Renal cortical epithelial cell (primary cell): Measurements from ENCODE around the gene ATMIN. TPM values are rescaled to one million over a fixed set of nuclear protein-coding genes. Genes with fewer than 3 reads are reported as not detected.

Experiments
- DNase-seq: peaks from one replicate; pipeline ENCODE4 v3.0.0-alpha.2; 2011; ENCODE audit warnings: low read depth
- total RNA-seq: library from RNA; depleted of rRNA; stranded (reverse); fragments of >200 nt; gene quantifications from 2 replicates; pipeline ENCODE4 v1.2.3, GENCODE V29; 2014

Gene ATMIN
- total RNA-seq, 1 donor from 2014 or later: 55.4 TPM

GRCh38 chr16:81005610-81006161, 30.0 kb upstream of the ATMIN start:
- DNase-seq: peak; percentile 28

DNA sequence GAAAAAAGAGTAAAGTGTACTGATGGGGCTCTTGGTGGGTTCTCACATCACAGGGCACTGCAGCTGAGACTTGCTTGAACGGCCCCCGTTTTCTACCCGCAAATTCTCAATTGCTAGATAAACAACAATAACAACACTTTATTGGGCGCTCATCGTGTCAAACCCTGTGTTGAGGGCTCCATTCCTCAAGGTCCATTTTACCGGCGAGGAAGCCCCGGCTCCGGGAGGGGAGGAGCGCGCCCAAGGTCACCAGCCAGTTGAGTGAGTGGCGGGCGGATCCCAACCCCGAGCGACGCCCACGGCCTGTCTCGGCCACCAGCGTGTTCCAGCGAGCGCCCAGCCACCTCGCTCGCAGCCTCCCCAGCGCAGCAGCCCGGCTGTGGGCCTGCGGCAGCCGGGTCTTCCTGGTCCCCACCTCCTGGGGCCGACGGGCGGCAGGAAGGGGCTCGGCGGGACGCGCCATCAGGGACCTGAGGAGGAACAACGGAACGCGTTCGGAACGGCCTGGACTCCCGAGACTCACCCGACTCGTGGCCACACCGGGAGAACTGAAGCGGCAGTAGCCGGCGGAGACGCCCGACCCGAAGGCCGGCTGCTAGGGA, 29.3 kb upstream of the ATMIN start:
- no peak for DNase-seq

- DNase-seq: peak; percentile 95
Observed at GRCh38 chr16:81006813-81007695, 28.6 kb upstream of the ATMIN start, which contains the start of the genes CENPN and CMC2. Gene CENPN (plus strand): TSS chr16:81007214. CDS start chr16:81011940, 4,726 bp downstream. Gene CMC2 (minus strand): TSS chr16:81006885. CDS start chr16:80997394, 9,491 bp downstream.

DNA sequence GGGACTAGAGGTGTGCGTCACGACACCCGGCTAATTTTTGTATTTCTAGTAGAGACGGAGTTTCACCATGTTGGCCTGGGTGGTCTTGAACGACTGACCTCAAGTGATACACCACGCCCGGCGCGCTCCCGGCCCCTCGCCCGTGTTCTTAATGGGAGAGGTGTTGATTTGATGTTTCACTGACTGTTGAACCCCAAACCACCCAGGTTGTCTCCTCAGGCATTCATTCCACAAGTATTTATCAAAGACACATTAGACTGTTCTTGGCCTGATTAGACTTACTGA, 27.2 kb upstream of the ATMIN start:
- no peak for DNase-seq

DNA sequence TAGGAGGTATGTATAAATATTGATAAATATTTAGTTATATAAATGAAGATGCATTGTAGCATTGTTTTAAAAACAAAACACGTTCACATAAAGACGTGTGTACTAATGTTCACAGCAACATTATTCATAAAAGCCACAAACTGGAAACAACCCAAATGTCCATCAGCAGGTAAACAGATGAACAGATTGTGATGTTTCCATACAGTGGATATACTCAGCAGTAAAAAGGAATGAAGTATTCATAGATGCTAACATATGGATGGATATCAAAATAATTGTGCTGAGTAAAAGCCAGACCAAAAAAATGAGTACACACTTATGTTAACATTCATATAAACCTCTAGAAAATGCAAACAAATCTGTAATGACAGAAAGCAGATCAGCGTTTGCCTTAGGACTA, 22.7 kb upstream of the ATMIN start:
- no peak for DNase-seq

DNA sequence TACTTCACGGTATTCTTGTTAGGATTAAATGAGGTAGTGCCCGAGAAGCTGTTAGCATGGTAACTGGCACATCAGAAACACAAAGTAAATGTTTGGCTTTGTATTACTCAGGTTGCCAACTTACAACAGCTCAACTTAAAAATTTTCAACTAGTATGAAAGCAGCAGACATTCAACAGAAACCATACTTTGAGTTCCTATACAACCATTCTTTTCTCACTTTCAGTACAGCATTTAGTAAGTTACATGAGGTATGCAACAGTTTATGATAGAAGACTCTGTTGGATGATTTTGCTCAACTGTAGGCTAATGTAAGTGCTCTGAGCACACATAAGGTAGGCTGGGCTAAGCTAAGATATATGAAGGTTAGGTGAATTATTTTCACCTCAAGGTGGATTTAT, 21.0 kb upstream of the ATMIN start:
- DNase-seq: no peak

GRCh38 chr16:81018496-81018895, 17.1 kb upstream of the ATMIN start:
- no peak for DNase-seq

- DNase-seq: no peak
Observed at GRCh38 chr16:81026429-81026828, 9.2 kb upstream of the ATMIN start.

- no peak for DNase-seq
Observed at GRCh38 chr16:81029930-81030604, 5.6 kb upstream of the ATMIN start.

DNA sequence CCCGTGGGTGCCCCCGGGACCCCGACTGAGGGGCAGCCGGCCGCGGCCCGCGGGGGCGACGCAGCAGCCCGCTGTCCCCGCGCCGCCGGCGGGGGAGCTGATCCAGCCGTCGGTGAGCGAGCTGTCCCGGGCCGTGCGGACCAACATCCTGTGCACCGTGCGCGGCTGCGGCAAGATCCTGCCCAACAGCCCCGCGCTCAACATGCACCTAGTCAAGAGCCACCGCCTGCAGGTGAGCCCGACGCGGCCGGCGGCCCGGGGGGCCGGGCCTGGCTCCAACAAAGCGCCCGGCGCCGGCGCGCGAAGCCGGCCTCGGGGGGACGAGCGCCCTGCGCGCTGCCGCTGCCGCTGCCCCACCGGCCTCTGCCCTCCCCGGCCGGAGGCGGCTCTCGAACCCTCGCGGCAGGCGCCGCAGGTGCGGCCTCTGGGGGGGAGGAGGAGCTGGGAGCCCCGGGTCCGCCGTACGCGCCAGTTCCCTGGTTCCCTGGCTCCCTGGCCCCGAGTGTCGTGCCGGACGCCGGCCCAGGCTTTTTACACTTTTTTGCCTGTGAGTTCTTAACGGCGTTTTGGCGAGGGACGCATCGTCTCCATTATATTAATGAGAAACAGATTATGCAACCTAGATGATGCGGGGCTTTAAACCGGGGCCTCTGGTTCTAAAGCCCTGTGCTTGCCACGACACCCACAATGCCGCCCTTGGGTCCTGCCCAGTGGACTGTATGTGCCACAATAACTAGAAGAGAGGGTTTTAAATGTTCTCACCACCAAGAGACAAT, 521 bp downstream of the ATMIN start:
- peak; percentile 7 for DNase-seq

DNA sequence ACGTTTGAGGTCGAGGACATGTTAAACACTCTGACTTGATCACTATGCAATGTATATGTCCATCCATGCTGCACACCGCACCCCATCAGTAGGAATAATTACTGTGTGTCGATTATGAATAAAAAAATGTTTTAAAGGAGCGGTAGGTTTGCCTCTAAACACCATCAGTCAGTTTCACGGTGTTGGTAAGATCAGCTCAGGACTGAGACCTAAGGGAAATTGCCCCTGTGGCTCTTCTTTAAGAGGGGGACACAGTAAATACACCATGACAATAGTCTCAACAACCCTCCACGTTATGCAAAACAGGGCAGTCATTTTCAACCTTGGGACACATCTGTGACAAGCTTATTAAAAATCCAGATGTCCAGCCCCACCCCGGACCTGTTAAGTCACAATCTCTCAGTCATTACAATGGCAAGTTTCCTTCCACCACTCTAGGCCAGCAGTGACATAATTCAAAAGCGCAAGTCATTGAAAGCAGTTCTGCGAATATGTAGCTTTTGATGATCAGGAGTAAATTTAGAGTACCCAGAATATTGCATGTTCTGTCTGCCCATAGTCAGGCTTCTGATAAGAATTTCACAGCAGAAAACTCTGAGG, 1.2 kb downstream of the ATMIN start:
- DNase-seq: no peak

DNA sequence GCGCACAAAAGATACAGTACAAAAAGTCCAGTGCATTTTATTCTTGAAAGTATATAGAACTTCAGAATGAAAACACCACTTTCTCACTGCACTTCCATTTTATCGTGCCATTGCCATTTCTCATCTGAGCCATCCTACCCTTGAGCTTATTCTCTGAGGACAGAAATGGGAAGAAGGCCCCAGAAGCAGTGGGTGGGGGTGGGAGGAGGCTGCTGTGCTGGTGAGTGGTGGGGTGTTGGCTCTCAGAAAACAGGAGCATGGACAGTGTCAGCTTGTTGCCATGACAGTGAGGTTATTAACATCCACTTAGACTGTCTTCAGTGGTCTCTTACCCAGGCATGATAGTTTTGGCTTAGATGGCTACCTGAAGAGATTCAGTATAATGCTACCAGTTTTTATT, 4.5 kb downstream of the ATMIN start:
- no peak for DNase-seq

DNA sequence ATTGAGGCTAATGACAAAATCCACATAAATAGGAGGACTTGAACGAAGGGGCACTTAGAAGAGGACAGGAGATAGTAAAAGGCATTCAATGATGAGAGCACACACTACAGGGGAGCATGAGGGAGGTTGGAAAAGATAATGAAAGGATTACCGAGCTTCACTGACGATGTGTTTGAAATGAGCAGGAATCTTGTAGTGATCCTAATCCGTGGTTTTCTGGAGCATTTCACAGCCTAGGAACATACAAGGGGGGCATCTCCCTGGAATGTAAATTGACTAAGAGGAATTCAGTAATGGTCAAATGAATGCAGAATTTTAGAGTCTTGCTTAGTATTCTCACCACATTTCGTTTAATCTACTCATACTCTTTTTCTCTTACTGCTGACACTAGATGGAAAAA, 5.2 kb downstream of the ATMIN start:
- no peak for DNase-seq

GRCh38 chr16:81041696-81042095, 6.1 kb downstream of the ATMIN start:
- DNase-seq: no peak

DNA sequence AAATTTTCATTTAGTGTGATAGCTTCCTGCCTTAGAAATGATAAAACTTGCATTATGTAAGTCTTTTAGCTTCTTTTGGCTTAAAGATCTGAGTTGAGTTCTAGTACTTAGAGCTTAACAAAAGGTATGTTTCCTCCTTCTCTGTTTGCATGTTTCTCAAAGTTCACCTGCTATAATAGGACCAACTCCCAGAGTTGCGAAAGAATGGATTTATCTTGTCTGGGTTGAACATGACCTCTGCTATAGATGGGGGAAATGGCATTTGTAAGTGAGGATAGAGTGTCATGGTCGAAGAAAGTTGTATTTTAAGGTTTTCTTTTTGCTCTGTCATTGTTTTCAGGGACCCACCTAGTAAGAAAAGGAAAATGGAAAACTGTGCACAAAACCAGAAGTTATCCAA, 7.2 kb downstream of the ATMIN start:
- no peak for DNase-seq

DNA sequence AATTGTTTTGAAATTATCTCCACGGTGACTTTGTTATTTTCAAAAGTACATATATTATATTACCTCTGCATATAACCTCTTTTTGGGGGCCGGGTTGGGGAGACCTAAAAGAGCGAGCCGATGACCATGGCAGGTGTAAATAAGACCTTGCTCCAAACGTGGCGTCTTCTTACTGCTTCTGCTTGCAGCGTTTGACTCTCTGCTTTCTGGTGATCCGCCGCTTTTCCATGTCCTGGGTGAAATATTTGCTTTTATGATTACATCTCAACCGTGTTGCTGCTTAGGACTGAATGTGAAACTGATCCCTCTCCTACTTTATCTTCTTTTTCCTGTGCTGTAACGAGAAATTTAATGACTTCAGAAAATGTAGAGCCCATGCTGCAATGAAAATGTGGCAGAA, 18.1 kb downstream of the ATMIN start:
- DNase-seq: no peak

DNA sequence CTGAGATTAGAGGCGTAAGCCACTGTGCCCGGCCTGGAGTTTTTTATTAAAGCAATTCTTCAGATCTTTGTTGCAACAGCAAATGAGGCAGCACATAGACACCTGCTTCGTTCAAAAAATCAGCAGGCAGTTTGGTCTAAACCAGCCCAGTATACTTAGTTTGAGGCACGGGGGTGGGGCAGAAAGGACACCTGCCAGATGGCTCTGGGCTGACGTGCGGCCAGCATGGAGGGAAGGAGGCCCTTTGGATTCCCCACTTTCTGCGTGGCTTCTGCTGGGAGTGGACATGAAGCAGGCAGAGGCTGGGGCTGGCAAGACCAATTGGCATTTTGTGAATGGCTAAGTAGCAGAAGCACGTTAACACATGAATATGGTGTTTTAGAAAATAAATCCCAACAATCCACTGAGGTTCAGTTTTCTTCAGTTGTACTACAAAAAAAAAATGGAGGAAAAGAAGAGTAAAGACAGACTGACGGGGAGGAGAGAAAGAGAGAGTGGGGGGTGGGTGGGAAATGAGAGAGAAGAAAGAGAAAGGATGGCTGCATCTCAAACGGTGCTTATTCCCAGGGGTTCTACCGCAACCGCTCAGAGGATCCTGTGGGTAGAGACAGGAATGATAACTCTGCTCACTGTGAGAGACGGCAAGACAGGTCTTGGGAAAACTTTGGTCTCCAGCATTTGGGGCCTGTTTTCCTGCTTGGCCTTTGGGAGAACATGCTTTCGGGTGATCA, 25.1 kb downstream of the ATMIN start:
- no peak for DNase-seq

GRCh38 chr16:81061307-81061640, 25.6 kb downstream of the ATMIN start:
- DNase-seq: no peak

DNA sequence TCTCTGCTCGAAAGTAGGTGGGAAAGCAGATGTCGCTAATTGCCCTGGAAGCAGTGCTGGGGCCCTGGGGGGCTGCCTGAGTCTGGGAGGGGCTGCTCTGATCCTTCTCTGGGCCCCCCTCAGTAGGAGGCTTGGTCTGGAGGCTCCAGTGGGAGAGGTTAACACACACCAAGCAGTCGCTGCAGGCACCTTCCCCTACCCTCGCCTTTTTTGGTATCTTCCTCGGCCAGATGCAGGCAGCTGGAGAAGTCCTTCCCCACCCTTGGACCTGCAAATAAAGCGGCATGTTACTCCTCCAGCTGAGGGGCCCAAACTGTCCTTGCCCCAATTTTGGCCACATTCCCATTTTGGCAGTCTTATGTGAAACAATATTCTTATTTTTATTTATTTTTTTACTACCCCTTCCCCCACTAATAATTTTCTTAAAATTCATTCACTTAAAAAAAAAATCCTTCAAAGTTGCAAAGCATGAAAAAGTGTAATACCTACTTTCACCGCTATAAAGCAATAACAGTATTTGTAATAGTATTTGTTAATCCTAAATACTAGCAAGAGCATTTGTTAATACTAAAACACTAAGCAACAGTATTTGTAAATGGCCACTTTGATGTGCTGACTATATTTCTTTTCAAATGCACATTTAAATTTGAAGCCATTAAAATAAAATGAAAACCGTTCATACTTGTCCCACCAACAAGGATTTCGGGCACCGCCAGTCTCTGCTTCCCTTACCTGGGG, 26.4 kb downstream of the ATMIN start:
- no peak for DNase-seq

DNA sequence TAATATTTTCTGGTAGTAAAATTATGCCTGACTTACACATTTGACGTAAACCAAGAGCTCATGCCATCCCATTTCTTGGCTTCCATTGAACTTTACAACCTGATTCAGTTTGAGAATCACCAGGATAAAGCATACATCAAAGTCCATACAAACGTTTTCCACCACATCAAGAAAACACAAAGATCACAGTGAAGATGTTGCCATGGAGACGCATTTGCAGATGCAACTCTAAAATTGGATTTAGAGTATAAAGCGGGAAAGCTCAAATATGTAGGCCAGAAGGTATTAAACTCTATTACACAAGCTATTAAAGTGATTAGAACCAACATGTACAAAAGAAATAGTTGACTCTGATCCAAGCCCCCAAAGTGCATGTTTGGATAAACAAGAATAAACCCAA, 31.0 kb downstream of the ATMIN start:
- no peak for DNase-seq
